Measurements from ENCODE around the gene TNNI2.
"Not testable (repeated sequence)": the region's sequence is repeated elsewhere in the genome, so short reads cannot be mapped to it uniquely, and the experiment has no call there.

The TNNI2 gene

DNA sequence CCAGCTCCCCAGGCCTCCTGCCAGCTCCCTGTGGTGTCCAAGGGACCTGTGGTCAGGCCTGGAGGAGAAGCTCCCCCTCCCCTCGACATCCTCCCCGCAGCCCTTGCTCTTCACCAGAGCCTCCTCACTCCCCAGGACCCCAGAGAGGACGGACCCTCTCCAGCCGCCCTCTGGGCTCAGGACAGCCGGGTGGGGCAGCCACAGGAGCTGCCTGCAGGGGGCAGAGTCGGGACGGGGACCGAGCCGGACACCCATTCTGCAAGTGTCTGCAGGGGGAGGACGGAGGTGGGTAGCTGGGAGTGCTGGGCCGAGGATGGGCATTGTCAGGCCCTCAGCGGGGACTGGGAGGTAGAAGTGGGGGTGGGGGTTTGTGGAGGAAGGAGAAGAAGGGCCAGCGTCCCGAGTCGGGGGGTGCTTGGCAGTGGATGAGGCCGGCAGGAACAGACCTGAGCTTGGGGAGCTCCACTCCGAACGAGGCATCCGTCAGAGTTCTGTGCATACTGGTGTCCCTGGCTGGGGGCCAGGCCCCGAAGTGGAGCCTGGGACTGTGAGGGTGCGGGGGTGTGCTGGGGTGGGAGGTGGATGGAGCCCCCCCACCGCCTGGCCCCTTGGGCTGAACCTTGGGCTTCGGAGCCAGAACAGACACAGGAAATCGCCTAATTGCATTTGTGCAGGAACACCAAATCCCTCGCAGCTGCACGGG, 37.7 kb downstream of the TNNI2 start:
- DNase-seq, result no peak

DNA sequence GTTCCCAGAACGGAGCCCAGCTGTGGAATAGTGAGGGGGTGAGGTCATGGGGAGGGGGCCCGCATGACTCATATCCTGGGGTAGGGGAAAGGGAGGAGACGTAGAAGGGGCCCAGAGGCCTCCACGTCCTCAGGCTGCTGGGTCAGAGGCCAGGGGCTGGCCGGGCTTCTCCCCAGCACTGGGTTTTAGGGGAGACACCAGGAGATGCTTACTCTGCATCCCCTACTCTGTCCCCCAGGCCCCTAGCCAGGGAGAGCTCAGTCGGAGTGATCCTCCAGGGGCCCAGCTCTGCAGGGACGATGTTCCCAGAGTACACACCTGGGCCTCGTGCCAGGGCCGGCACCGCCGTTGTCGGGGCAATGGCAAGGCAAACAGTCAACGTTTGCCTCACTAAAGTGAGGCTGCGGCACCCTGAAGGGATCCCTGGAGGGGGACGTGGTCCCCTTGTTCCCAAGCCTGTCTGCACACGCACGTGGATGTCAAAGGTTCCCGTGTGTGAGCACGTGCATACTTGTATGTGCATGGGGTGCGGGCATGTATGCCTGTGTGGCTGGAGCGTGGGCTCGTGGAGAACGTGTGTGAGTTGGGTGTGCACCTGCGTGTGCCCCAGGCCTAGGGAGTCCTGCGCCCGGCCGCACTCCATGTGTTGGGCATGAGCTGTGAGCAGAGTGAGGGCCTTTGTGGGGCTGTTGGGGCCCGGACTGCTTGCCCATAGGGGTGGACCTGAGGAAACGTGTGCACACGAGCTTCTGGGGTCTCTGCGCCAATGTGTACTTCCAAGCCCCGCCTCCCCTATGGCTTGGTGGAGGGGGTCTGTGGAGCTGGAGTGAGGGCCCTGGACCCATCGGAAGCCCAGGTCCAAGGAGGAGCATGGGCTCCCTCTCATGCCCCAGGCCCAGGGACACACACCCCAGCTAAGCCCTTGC, 38.7 kb downstream of the TNNI2 start:
- DNase-seq, result no peak

DNA sequence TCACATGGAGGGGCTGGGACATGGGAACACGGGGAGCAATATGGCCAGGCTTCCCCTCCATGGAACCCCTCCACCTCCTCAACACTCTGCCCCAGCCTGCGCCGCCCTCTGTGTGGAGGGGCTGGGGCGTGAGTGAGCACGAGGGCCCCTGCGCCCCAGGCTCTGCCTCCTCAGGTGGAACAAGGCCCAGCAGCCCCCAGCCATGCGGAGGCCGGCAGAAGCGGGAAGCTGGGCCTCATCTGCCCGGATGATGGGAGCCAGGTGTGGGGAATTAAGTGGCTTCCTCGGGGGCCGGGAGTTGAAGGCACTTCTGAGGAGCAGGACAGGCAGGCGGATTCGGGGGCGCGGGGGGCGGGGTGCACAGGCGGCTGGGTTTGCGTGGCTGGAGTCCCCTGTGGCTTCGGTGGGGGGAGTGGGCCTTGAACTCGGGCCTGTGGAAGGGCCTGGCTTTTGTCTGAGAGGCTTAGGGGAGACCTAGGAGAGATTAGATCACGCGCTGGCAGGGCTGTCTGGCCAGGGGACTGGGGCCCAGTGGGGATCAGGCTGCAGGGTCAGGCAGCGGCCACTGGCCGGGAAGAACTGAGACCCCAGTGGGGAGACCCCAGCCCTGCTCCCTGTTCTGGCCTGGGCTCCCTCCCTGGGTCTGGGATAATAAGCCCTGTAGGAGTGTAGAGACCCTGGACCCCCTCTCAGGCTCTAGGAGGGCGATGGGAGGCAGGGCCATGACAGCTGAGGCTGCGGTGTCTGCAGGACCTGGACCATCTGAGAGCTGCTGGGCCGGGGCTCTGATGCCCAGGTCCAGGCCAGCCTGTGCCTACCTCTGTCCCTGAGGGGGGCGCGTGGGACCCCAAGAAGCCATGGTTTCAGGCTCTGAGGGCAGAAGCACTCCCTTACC, 39.6 kb downstream of the TNNI2 start:
- DNase-seq, result no peak

DNA sequence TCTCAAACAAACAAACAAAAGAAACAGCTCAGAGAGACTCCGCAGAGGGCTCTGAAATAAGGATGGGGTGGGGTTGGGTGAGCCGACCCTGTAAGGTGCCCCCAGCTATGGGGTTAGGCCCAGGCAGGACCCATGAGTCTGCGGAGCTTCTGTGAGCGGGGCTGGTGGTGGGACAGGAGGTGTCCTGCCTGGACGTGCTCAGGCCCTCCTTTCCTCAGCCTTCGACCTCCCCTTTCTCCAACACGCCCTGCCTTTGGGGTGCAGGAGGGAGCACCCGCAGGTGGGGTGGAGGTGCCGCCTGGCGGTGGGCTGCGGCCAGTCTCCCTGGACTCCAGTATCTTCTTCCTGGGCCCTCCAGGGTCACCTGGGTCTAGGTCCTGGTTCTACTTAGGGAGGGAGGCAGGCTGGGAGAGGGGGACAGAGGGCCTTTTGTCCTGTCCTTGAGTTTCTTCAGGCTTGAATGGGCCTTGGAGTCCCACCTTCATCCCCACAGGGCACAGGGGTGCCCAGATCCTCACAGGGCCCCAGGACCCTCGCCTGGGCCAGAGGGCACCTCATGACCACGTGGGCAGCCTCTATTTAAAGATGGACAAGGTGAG, 40.7 kb downstream of the TNNI2 start:
- DNase-seq, result no peak

DNA sequence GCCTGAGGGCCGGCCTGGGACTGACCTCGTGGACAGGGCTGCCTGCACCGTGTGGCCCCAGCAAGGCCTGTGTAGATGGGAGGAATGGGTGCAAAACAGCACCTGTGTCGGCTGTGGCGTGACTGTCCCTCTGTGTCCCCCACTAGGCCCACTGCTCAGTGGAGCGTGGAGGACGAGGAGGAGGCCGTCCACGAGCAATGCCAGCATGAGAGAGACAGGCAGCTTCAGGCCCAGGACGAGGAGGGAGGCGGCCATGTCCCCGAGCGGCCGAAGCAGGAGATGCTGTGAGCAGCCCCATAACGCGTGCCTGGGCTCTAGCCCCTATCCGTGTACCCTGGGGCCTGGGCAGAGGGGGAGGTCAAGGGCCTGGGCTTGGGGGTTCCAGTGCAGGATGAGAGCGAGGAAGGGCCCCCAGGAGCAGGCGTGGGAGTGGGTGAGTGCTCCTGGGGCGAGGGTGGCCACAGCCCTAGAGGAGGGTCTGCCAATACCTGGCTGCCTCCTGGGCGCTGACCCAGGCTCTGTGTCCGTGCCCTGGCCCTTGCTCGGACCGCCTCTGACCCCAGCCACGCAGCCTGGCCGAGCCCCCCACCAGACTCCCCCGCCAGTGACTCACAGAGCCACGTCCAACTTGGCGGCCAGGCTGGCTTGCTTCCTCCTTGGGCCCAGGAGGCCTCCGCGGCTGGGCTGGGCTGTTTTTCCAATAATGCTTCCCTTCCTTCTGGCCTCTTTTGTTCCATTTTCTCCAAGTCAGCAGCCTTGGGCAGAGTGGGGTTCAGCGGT, 41.4 kb downstream of the TNNI2 start:
- DNase-seq, result no peak

DNA sequence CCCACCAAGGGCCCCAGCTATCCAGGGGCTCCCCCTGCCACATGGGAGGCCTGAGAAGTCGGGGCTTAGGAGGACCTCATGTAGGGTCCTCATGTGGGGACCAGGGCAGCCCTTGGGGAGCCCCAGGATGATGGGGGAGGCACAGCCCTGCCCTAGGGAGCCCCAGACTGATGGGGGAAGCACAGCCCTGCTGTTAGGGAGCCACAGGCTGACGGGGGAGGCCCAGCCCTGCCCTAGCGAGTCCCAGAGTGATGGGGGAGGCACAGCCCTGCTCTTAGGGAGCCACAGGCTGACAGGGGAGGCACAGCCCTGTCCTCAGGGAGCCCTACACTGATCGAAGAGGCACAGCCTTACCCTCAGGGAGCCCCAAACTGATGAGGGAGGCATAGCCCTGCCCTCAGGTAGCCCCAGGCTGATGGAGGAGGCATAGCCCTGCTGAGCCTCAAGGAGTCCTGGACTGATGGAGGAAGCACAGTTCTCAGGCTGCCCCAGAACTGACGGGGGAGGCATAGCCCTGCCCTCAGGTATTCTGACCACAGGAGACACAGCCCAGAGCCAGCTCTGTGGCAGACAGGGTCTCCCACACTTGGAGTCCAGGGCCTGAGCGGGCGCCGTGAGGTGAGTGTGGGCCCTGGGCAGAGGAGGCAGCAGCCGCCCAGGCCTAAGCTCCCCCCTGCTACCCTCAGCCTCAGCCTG, 42.1 kb downstream of the TNNI2 start:
- no peak for DNase-seq

DNA sequence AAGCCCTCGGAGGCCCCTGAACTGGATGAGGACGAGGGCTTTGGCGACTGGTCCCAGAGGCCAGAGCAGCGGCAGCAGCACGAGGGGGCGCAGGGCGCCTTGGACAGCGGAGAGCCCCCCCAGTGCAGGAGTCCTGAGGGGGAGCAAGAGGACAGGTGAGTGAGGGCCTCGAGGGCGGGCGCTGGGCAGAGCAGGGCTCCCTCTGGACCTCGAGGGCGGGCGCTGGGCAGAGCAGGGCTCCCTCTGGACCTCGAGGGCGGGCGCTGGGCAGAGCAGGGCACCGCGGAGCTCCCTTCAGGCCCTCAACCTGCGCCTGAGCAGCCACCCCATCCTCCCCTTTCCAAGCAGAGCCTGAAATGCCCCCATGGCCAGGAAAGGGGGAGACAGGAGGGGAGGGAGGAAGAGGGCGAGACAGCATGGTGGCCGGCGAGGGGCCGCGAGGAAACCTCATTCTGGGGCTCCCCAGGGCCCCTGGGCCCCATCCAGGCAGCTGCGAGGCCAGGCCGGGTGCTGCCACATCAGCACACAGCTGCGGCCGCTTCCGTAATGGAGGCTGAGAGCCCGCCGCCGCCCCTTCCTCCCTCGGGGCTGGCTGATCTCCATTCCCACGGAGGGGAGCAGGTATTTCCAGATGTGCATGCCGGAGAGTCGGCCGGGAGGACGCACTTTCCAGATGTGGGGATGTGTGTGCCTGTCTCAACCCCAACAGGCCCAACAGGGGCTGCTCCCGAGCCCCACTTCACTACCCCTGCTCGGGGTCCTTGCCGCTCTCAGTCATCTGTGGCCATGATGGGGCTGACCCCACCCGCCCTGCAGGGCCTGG, 42.9 kb downstream of the TNNI2 start:
- no peak for DNase-seq

DNA sequence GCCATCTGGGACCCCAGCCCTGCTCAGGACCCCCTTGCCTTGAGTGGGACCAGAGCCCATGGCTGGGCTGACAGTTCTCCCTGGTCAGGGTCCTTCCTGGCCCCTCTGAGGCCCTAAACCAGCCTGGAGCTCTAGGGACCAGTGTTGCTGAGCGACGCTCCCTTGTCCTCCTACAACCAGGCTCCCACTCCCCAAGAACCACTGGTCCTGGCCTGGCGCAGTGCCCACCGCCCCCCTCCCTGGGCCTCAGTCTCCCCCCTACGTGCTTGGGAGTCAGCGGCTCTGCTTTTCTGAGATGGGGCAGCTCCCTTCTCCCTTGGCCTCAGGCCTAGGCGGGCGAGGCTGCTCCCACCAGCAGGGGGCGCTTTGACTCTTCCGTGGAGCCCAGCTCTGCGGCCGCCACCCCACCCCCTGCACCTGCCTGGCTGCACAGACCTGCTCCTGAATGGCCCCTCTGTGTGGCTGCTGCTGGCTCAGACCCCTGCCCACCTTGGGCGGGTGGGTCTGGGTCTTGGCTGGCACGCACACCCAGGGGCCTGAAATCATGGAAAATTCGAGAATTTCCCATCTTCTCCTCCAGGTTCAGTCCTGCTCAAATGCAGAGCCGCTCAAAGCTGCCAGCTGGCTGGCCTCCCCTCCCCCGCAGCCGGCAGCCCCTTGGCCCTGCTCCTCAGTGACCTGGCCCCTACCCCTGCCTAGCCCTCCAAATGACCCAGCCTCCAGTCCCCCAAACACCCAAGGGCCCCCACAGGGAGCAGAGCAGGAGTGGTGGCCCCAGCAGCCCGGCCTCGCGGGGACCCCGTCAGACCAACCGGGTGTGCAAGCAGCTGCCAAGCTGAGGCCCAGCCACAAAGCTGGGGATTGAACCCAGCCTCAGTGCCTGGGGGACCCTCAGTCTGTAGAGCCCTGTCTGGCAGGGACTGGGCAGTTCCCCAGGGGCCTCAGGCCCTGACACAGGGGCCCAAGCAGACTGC, 43.8 kb downstream of the TNNI2 start:
- DNase-seq, result peak; percentile 63 to 73 (median 69)

DNA sequence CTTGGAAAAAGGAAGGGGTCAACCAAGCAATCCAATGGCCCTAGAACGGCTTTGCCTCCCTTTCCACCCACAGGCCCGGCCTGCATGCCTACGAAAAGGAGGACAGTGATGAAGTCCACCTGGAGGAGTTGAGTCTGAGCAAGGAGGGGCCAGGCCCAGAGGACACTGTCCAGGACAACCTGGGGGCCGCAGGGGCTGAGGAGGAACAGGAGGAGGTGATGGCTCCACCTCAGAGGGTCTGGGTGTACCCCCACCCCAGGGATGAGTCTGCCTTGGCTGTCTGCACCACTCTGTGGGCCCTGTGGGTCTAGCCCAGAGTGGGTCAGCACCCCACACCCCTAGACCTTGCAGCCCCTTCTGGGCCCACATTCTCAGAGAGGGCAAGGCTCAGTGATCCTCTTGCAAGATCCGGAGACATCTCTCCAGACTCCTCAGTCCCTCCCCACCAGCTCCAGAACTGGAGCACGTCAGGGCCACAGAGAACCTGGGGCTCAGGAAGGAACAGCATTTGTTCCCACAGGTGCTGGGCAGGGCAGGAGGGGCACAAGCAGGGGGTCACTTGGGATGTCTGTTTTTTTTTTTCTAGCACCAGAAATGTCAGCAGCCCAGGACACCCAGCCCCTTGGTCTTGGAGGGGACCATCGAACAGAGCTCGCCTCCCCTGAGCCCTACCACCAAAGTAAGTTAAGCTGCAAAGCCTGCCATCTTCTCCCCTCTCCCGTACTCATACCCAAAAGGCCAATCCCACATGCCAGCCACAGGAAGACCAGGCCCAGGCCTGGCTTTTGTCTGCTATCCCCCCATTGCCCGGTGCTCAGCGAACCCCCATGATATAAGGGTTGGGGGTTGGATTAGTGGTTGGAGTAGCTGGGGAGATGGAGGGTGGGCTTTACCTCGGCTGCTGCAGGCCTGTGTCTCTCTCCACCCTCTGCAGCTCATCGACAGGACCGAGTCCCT, 44.8 kb downstream of the TNNI2 start:
- DNase-seq, result no peak

DNA sequence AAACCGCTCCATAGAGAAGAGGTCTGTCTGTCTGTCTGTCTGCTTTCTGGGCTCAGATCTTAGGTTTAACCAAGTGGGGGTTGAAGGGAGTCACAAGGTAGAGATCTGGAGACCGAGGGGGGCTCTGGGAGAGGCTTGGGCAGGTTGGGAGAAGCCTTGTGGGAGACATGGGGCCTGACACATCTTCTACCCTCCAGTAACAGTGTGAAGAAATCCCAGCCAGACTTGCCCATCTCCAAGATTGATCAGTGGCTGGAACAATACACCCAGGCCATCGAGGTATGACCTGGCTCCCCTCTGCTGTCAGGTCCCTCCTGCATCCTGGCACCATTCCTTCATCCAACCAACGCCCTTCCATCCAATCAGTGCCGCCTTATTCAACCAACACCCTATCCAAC, 45.5 kb downstream of the TNNI2 start:
- DNase-seq, result no peak

DNA sequence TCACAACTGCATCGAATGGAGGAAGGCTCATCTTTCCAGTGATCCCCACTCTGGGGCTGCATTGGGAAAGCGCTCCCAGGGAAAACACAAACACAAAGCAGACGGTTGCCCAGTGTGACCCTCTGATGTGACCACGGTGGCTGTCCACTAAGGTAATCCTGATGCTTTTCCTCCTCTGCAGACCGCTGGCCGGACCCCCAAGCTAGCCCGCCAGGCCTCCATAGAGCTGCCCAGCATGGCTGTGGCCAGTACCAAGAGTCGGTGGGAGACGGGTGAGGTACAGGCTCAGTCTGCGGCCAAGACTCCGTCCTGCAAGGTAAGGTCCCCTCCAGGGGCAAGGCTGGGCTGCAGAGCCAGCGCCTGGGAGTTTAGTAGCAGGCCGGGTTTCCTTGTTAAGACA, 47.8 kb downstream of the TNNI2 start:
- not testable (repeated sequence) for DNase-seq

DNA sequence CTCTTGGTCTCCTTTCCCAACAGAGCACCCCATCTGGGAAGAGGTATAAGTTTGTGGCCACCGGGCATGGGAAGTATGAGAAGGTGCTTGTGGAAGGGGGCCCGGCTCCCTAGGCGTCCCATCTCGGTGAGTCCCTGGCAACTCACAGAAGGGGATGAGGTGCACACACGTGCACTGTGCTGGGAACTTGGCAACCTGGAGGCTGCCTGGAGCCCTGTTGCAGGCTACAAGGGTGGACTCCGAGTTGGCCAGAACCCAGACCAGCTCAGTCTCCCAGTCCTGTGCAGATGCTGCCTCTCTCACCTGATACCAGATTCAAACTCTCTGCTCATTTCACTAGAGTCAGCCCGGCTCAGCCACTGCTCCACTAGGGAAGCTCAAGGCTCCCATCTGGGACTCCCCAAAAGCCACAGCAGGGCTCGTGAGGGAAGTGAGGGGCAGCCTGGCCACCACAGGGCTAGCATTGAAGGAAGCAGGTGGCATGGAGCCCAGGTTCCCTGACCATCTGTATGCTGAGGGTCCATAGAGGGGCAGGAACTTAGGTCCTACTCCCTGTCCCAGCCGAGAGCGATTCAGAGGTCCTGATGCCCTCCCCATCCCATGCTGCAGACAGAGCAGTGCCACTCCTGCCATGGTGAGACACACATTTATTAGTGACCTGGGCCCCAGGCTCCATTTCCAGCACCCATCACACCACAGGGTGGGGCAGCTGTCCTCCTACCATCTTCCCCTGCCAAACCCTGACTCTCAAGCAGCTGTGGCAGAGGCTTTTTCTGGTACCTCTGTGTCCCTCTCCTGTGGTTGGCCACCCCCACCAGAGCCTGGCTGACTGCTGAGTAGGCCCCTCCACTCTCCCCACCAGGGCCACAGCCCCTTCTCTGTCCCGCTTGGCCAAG, 48.9 kb downstream of the TNNI2 start:
- DNase-seq, result no peak

DNA sequence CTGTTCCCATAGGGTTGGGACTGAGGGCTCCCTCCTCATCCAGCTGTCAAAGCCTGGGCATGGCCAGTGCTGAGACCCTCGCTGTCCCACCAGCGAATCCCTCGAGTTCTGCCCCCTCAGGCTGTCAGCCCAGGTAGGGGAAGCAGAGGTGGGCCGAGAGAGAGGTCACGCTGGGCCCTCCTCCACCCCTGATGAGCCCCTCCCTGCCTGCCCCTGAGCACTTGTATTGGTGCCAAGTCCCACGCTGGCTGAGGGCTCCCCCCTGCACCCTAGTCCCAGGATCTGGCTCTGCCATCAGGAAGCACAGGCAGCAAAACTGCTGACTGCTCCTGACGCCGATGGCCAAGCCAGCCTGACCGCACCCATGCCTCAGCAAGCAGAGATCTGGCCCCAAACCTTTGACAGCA, 49.6 kb downstream of the TNNI2 start:
- no peak for DNase-seq

DNA sequence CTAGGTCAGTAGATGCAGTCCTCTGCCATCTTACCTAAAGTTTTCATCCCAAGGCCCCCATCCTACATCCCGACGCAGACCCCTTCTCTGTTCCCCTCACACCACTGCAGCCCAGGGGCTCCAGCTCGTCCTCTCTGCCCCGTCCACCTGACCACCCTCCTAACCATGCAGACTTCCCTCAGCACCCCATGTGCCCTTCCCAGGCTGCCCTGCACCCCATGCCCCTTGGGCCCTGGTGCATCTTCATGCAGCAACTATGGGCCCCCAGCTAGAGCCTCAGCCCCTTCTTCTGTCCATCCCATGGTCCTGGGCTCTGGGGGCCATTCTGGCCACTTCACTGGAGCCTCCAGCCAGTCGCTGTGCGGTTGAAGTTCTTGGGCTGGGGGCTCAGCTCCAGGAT, 50.0 kb downstream of the TNNI2 start:
- no peak for DNase-seq

DNA sequence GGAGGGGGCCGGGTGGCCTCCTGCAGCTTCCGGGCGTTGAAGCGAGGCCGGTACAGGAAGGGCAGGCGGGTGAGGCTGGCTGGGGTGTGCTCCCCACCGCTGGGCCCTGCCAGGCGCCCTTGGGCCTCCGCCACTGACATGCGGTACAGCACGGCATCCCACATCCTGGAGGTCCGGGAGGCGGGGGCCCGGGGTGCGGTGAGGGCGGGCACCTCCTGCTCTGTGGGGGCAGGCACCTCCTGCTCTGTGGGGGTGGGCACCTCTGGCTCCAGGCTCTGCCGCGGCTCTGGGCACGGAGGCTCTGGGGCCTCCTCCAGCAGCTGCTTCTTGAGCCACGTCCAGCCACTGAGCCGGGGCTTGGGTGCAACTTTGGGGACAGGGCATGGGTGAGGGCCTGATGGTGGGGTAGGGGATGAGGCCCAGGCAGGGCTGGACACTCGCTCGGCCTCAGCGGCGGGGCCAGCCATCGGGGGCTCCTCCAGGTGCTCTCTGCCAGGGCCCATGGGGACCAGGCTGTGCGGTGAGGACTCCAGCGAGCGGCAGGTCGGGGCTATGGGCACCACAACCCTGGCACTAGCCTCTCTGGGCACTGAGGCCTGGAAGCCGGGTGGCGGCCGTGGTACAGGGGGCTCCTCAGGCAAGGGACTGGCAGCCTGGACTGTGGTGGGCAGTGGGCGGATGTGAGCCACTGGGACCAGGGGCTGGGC, 50.6 kb downstream of the TNNI2 start:
- DNase-seq, result peak in 2 of 4 experiments; percentile 66

Measured in activated CD4-positive, CD25-positive, alpha-beta regulatory T cell (primary cell).